VCaP (cell line): ENCODE measurements around the gene CYTH1.

Experiments used
- H3K27ac ChIP-seq: fragments of 450-650 bp; 2 replicates; pipeline ENCODE4 v1.5.1; 2017
- CTCF ChIP-seq: fragments of 450-650 bp; conservative IDR thresholded peaks from 2 replicates; pipeline ENCODE4 v1.5.1; 2017; ENCODE audit warnings: mild to moderate bottlenecking, moderate library complexity

The CYTH1 gene

GRCh38 chr17:78777881-78778280 lies 4.2 kb downstream of the CYTH1 start:
- H3K27ac ChIP-seq = no peak overlapping the region
- TF ChIP-seq CTCF = no peak

GRCh38 chr17:78774956-78775571 lies 7.0 kb downstream of the CYTH1 start:
- TF ChIP-seq CTCF = no peak
- no peak overlapping the region for H3K27ac ChIP-seq

GRCh38 chr17:78774453-78774852 lies 7.6 kb downstream of the CYTH1 start:
- H3K27ac ChIP-seq = no peak overlapping the region
- TF ChIP-seq CTCF = no peak

GRCh38 chr17:78771758-78772382 lies 10.2 kb downstream of the CYTH1 start:
- no peak for TF ChIP-seq CTCF

DNA sequence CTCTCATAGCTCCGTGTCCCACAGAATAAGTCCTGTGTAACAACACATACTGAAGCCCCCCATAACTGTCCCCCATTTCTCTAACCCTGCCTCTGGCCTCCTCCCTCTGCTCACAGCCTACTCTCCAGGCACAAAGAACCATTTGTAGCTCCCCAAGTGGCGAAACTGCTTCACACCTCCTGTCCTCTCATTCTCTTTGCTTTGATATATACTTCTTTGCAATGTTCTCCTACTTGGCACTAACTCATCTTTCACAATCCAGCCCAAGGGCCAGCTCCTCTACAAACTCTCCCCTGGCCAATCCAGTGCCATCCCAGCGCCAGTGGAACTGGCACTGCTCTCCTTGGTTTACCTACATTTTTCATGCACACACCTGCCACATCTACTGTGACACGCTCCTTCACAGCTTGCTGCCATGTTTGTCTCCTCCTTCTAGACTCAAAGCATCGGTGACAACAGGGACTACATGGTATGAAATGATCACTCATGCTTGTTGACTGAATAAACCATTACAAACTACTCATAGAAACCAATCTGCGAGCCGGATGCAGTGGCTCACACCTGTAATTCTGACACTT lies 12.8 kb downstream of the CYTH1 start:
- H3K27ac ChIP-seq = no peak overlapping the region
- no peak for TF ChIP-seq CTCF

More at GRCh38 chr17:78771758-78772382, 10.2 kb downstream of the CYTH1 start:
- no peak overlapping the region for H3K27ac ChIP-seq

GRCh38 chr17:78767806-78768205 lies 14.3 kb downstream of the CYTH1 start:
- no peak for TF ChIP-seq CTCF
- H3K27ac ChIP-seq = peak overlapping the region; percentile 53

DNA sequence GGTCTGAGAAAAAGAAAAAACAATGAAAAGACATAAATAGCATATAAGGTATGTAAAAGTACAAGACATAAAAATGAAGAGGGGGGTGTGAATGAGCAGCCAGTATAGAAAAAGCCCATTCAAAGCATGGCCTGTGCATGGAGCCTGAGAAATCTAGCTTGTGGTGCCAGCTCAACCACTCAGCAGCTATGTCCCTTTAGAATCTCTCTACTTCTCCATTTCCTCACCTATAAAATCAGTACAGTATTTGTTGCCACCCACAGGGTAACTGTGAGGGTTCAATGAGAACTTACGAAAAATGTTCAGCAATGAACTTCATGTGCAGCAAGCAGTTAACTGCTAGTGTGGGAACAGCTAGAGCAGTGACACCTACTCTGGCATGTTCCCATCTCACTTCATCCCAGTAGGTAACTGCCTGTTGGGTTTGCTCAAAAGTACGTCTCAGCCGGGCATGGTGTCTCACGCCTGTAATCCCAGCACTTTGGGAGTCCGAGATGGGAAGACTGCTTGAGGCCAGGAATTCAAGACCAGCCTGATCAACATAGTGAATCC lies 15.3 kb downstream of the CYTH1 start:
- no peak for TF ChIP-seq CTCF
- H3K27ac ChIP-seq = peak overlapping the region; percentile 53
